Prostate gland (tissue), 2 donors: Measurements from ENCODE around the gene IMMP2L.

Experiments used
- POLR2A ChIP-seq: fragments of 450-650 bp; IDR thresholded peaks from one replicate; pipeline ENCODE4 v1.6.1; 2016; ENCODE audit warnings: antibody characterized with exemption, mild to moderate bottlenecking
- POLR2AphosphoS5 ChIP-seq: sonication (generic); formaldehyde crosslinking; IDR thresholded peaks from one replicate; pipeline ENCODE4 v1.6.1; 2017; ENCODE audit warnings: antibody characterized with exemption
- TF ChIP-seq, protein P1 (sequence below), 4 experiments: fragments of 200-600 bp in 2 of 4; fragments of 450-650 bp in 2 of 4; sonication (generic) in 2 of 4; IDR thresholded peaks; 1 replicate in 3 of 4; 2 replicates in 1 of 4; pipeline ENCODE4 v1.5.1; 2016 to 2019; ENCODE audit warnings: antibody characterized with exemption in 4 of 4, mild to moderate bottlenecking in 2 of 4, moderate library complexity in 2 of 4

DNA sequence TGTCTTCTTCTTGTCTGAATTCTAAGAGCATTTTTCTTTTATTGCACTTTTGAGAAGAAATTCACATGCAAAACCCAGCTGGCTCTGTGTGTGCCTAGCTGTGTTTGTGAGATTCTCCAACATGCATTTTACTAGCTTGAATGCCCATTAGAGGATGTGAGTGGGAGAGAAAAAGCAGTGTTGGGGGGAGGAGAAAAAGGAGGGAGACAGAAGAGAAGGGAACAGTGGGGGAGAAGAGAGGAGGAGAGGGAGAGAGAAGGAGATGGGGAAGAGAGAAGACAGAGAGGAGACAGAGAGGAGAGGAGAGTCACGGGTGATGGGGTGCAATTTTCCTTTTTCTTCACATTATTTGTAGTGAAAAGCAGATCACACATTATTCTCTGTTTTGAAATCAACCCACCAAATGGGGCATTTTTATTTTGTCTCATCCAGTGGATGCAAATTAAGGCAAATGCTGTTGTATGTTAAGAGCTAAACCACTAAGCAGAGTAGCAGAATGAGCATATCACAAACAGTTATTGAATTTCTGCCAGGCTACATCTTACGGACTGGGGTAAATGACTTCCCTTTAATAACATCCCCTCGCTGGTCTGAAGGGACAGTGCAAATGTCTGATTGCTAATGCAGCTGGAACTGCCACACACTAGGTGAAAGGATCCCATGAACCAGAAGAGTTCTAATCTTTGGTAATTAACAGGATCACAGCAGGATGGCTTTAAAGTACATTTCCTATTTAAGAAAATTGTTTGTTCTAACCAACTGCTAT lies 470.5 kb downstream of the IMMP2L start:
- TF ChIP-seq, protein P1, sequence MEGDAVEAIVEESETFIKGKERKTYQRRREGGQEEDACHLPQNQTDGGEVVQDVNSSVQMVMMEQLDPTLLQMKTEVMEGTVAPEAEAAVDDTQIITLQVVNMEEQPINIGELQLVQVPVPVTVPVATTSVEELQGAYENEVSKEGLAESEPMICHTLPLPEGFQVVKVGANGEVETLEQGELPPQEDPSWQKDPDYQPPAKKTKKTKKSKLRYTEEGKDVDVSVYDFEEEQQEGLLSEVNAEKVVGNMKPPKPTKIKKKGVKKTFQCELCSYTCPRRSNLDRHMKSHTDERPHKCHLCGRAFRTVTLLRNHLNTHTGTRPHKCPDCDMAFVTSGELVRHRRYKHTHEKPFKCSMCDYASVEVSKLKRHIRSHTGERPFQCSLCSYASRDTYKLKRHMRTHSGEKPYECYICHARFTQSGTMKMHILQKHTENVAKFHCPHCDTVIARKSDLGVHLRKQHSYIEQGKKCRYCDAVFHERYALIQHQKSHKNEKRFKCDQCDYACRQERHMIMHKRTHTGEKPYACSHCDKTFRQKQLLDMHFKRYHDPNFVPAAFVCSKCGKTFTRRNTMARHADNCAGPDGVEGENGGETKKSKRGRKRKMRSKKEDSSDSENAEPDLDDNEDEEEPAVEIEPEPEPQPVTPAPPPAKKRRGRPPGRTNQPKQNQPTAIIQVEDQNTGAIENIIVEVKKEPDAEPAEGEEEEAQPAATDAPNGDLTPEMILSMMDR (IDR thresholded peaks at IDR 0.05): no peak
- TF ChIP-seq POLR2A: no peak
- TF ChIP-seq POLR2AphosphoS5: no peak
